Neural crest cell (in vitro differentiated cells): Measurements from ENCODE around the gene NCAPH2. TPM values are rescaled to one million over a fixed set of nuclear protein-coding genes. Genes with fewer than 3 reads are reported as not detected.

Source experiments
- DNase-seq: peaks from one replicate; pipeline ENCODE4 v3.0.0; 2021; ENCODE audit warnings: low read depth, mixed read lengths, low spot score
- H3K27ac Mint-ChIP-seq: one replicate; pipeline ENCODE4 v1.8.0; 2021; ENCODE audit warnings: mild to moderate bottlenecking, mixed read lengths; ENCODE audit not compliant: unreplicated experiment
- H3K27me3 Mint-ChIP-seq: 2 replicates; pipeline ENCODE4 v1.8.0; 2021; ENCODE audit warnings: low read depth, mild to moderate bottlenecking, mixed read lengths
- H3K36me3 Mint-ChIP-seq: 2 replicates; pipeline ENCODE4 v1.8.0; 2021; ENCODE audit warnings: low read depth, mild to moderate bottlenecking, mixed read lengths
- H3K4me1 Mint-ChIP-seq: 2 replicates; pipeline ENCODE4 v1.8.0; 2021; ENCODE audit warnings: mixed read lengths
- H3K4me3 Mint-ChIP-seq: one replicate; pipeline ENCODE4 v1.8.0; 2021; ENCODE audit warnings: mild to moderate bottlenecking, mixed read lengths
- H3K9me3 Mint-ChIP-seq: 2 replicates; pipeline ENCODE4 v1.8.0; 2021; ENCODE audit warnings: mixed read lengths
- CTCF ChIP-seq: fragments of 200-600 bp; sonication (generic); conservative IDR thresholded peaks from 2 replicates; pipeline ENCODE4 v1.5.0; 2021; ENCODE audit warnings: antibody characterized with exemption, mild to moderate bottlenecking
- total RNA-seq: library from RNA; stranded (reverse); gene quantifications from 2 replicates; pipeline ENCODE4 v1.2.1, GENCODE V29; 2021

Gene NCAPH2
- total RNA-seq, 1 donor from 2014 or later = 114 TPM

- Mint-ChIP-seq H3K4me3 (no peak overlapping the region), H3K4me1 (no peaks in the 10 kb centered on the region), H3K36me3 (peaks cover 2% of the 10 kb centered on the region), H3K9me3 (no peaks in the 10 kb centered on the region), H3K27ac (no peak overlapping the region), H3K27me3 (peaks cover 5% of the 10 kb centered on the region)
- no peak for DNase-seq
- TF ChIP-seq CTCF = no peak
These were observed 61.0 kb downstream of the NCAPH2 start for GRCh38 chr22:50569041-50569459.

GRCh38 chr22:50569896-50570535 is 62.0 kb downstream of the NCAPH2 start:
- TF ChIP-seq CTCF = no peak
- H3K27me3 Mint-ChIP-seq = no peaks in the 10 kb centered on the region
- no peaks in the 10 kb centered on the region for H3K4me1 Mint-ChIP-seq
- no peak for DNase-seq
- H3K4me3 Mint-ChIP-seq = no peak overlapping the region
- peaks cover 2% of the 10 kb centered on the region for H3K36me3 Mint-ChIP-seq
- H3K9me3 Mint-ChIP-seq = no peaks in the 10 kb centered on the region
- no peak overlapping the region for H3K27ac Mint-ChIP-seq

GRCh38 chr22:50570861-50571260 is 62.8 kb downstream of the NCAPH2 start:
- no peak overlapping the region for H3K27ac Mint-ChIP-seq
- no peaks in the 10 kb centered on the region for H3K27me3 Mint-ChIP-seq
- no peaks in the 10 kb centered on the region for H3K4me1 Mint-ChIP-seq
- no peak for DNase-seq
- TF ChIP-seq CTCF = no peak
- no peak overlapping the region for H3K4me3 Mint-ChIP-seq
- H3K36me3 Mint-ChIP-seq = peaks cover 2% of the 10 kb centered on the region
- no peaks in the 10 kb centered on the region for H3K9me3 Mint-ChIP-seq

GRCh38 chr22:50571264-50572175 is 63.5 kb downstream of the NCAPH2 start:
- no peaks in the 10 kb centered on the region for H3K9me3 Mint-ChIP-seq
- TF ChIP-seq CTCF = no peak
- DNase-seq = no peak
- H3K4me3 Mint-ChIP-seq = no peak overlapping the region
- no peaks in the 10 kb centered on the region for H3K4me1 Mint-ChIP-seq
- H3K36me3 Mint-ChIP-seq = peaks cover 2% of the 10 kb centered on the region
- no peak overlapping the region for H3K27ac Mint-ChIP-seq
- no peaks in the 10 kb centered on the region for H3K27me3 Mint-ChIP-seq

DNA sequence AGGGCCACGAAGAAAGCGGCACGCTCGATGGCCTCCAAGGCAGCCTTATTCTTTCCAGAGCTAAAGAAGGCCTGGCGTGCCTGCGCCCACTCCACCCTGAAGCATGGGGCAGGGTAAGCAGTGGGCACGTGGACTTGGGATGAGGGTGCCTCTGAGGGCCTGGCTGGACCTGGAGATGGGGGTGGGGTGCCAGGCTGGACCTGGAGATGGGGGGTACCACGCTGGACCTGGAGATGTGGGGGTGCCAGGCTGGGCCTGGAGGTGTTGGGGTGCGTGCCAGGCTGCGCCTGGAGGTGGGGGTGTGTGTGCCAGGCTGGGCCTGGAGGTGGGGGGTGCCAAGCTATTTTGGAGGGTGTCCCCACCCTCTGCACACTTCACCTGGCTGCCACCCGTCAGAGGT is 64.9 kb downstream of the NCAPH2 start:
- Mint-ChIP-seq H3K9me3 (no peaks in the 10 kb centered on the region), H3K4me1 (no peaks in the 10 kb centered on the region), H3K27me3 (no peaks in the 10 kb centered on the region), H3K4me3 (no peak overlapping the region), H3K27ac (no peak overlapping the region), H3K36me3 (peaks cover 2% of the 10 kb centered on the region)
- no peak for DNase-seq
- no peak for TF ChIP-seq CTCF
